HEK293 (cell line): ENCODE results near the gene FIGN.

Source experiments
- CTCF ChIA-PET: fragments of 350-600 bp; formaldehyde crosslinking; extraction: SDS; loops from one replicate; lab custom pipeline; 2021; ENCODE audit warnings: antibody characterized with exemption; lab: Yijun Ruan, JAX
- POLR2A ChIA-PET: fragments of 300-600 bp; formaldehyde crosslinking; extraction: SDS; loops from one replicate; lab custom pipeline; 2020; ENCODE audit warnings: antibody characterized with exemption, inconsistent platforms; lab: Yijun Ruan, JAX
- H3K27ac ChIP-seq: fragments of 200-500 bp; sonication (Bioruptor generic); 2 replicates; pipeline ENCODE4 v1.5.1; 2014; ENCODE audit warnings: low read depth, low read length, control low read depth, inconsistent platforms; ENCODE audit errors: extremely low read depth
- H3K36me3 ChIP-seq, 2 experiments: fragments of 200-500 bp in 1 of 2; sonication (Bioruptor generic) in 1 of 2; 1 replicate in 1 of 2; 2 replicates in 1 of 2; pipeline ENCODE4 v1.5.1; 2014 to 2017; ENCODE audit warnings: inconsistent platforms in 2 of 2, low read length in 2 of 2; ENCODE audit not compliant: control insufficient read depth in 2 of 2, insufficient read depth in 1 of 2
- H3K4me1 ChIP-seq: fragments of 200-500 bp; sonication (Bioruptor generic); 2 replicates; pipeline ENCODE4 v1.5.1; 2014; ENCODE audit warnings: mild to moderate bottlenecking, low read length, inconsistent platforms; ENCODE audit not compliant: control insufficient read depth, insufficient read depth
- H3K4me3 ChIP-seq: 2 replicates; pipeline ENCODE4 v1.5.1; 2011; ENCODE audit warnings: low read depth, mild to moderate bottlenecking, control low read depth, low read length, moderate library complexity
- H3K9me3 ChIP-seq: fragments of 200-500 bp; sonication (Bioruptor generic); 2 replicates; pipeline ENCODE4 v1.5.1; 2014; ENCODE audit warnings: low read depth, low read length, inconsistent platforms; ENCODE audit not compliant: control insufficient read depth, insufficient read depth
- CTCF ChIP-seq: fragments of 450-650 bp; formaldehyde crosslinking; IDR thresholded peaks from 2 replicates; pipeline ENCODE4 v1.5.1; 2016; ENCODE audit warnings: missing biosample characterization, missing genetic modification characterization
- FEZF1 ChIP-seq: fragments of 450-650 bp; formaldehyde crosslinking; IDR thresholded peaks from 2 replicates; pipeline ENCODE4 v1.5.1; 2016; ENCODE audit warnings: missing biosample characterization, missing genetic modification characterization
- GLIS1 ChIP-seq: fragments of 450-650 bp; formaldehyde crosslinking; IDR thresholded peaks from 2 replicates; pipeline ENCODE4 v1.5.1; 2016; ENCODE audit warnings: missing biosample characterization, missing genetic modification characterization
- GLIS2 ChIP-seq: fragments of 450-650 bp; formaldehyde crosslinking; IDR thresholded peaks from 2 replicates; pipeline ENCODE4 v1.5.1; 2016; ENCODE audit warnings: missing biosample characterization, missing genetic modification characterization
- KLF16 ChIP-seq: fragments of 450-650 bp; formaldehyde crosslinking; IDR thresholded peaks from 2 replicates; pipeline ENCODE4 v1.5.1; 2017; ENCODE audit warnings: missing biosample characterization, missing genetic modification characterization
- KLF9 ChIP-seq: fragments of 450-650 bp; formaldehyde crosslinking; IDR thresholded peaks from 2 replicates; pipeline ENCODE4 v1.5.1; 2016; ENCODE audit warnings: missing biosample characterization, missing genetic modification characterization, low read depth
- YY1 ChIP-seq: fragments of 450-650 bp; formaldehyde crosslinking; IDR thresholded peaks from 2 replicates; pipeline ENCODE4 v1.5.1; 2018; ENCODE audit warnings: missing biosample characterization, missing genetic modification characterization
- ZBTB20 ChIP-seq: fragments of 450-650 bp; formaldehyde crosslinking; IDR thresholded peaks from 2 replicates; pipeline ENCODE4 v1.5.1; 2016; ENCODE audit warnings: missing biosample characterization, missing genetic modification characterization
- ZBTB26 ChIP-seq: fragments of 450-650 bp; formaldehyde crosslinking; optimal IDR thresholded peaks from 2 replicates; pipeline ENCODE3; 2016; ENCODE audit warnings: missing biosample characterization, mild to moderate bottlenecking, missing genetic modification characterization
- ZBTB48 ChIP-seq: fragments of 450-650 bp; formaldehyde crosslinking; IDR thresholded peaks from 2 replicates; pipeline ENCODE4 v1.5.1; 2016; ENCODE audit warnings: missing biosample characterization, missing genetic modification characterization
- ZIC2 ChIP-seq: fragments of 450-650 bp; formaldehyde crosslinking; IDR thresholded peaks from 2 replicates; pipeline ENCODE4 v1.5.1; 2016; ENCODE audit warnings: missing biosample characterization, missing genetic modification characterization
- ZNF2 ChIP-seq: fragments of 450-650 bp; formaldehyde crosslinking; IDR thresholded peaks from 2 replicates; pipeline ENCODE4 v1.5.1; 2016; ENCODE audit warnings: missing biosample characterization, missing genetic modification characterization
- ZNF202 ChIP-seq: fragments of 450-650 bp; formaldehyde crosslinking; IDR thresholded peaks from 2 replicates; pipeline ENCODE4 v1.5.1; 2016; ENCODE audit warnings: missing biosample characterization, missing genetic modification characterization, borderline replicate concordance
- ZNF211 ChIP-seq: fragments of 450-650 bp; formaldehyde crosslinking; IDR thresholded peaks from 2 replicates; pipeline ENCODE4 v1.5.1; 2016; ENCODE audit warnings: low read depth, missing biosample characterization, missing genetic modification characterization
- ZNF223 ChIP-seq: fragments of 450-650 bp; formaldehyde crosslinking; IDR thresholded peaks from 2 replicates; pipeline ENCODE4 v1.5.1; 2016; ENCODE audit warnings: missing biosample characterization, missing genetic modification characterization
- ZNF335 ChIP-seq: fragments of 450-650 bp; formaldehyde crosslinking; conservative IDR thresholded peaks from 2 replicates; pipeline ENCODE4 v1.5.1; 2016; ENCODE audit warnings: missing biosample characterization, missing genetic modification characterization
- ZNF341 ChIP-seq: fragments of 450-650 bp; formaldehyde crosslinking; IDR thresholded peaks from 2 replicates; pipeline ENCODE4; 2016; ENCODE audit warnings: low read depth, missing biosample characterization, missing genetic modification characterization
- ZNF501 ChIP-seq: fragments of 450-650 bp; formaldehyde crosslinking; IDR thresholded peaks from 2 replicates; pipeline ENCODE4 v1.5.1; 2016; ENCODE audit warnings: missing biosample characterization, missing genetic modification characterization
- ZNF555 ChIP-seq: fragments of 450-650 bp; formaldehyde crosslinking; conservative IDR thresholded peaks from 2 replicates; pipeline ENCODE4 v1.5.1; 2017; ENCODE audit warnings: missing biosample characterization, mild to moderate bottlenecking, missing genetic modification characterization, inconsistent platforms
- ZNF623 ChIP-seq: fragments of 450-650 bp; formaldehyde crosslinking; IDR thresholded peaks from 2 replicates; pipeline ENCODE4 v1.5.1; 2016; ENCODE audit warnings: missing biosample characterization, missing genetic modification characterization
- ZNF670 ChIP-seq: fragments of 450-650 bp; formaldehyde crosslinking; IDR thresholded peaks from 2 replicates; pipeline ENCODE4 v1.5.1; 2016; ENCODE audit warnings: missing biosample characterization, missing genetic modification characterization, low read depth
- ZNF701 ChIP-seq: fragments of 450-650 bp; formaldehyde crosslinking; IDR thresholded peaks from 2 replicates; pipeline ENCODE4 v1.5.1; 2016; ENCODE audit warnings: missing biosample characterization, missing genetic modification characterization
- ZNF76 ChIP-seq: fragments of 450-650 bp; formaldehyde crosslinking; IDR thresholded peaks from 2 replicates; pipeline ENCODE4; 2016; ENCODE audit warnings: low read depth, missing biosample characterization, missing genetic modification characterization, borderline replicate concordance
- ZNF777 ChIP-seq: fragments of 450-650 bp; formaldehyde crosslinking; IDR thresholded peaks from 2 replicates; pipeline ENCODE4 v1.5.1; 2017; ENCODE audit warnings: missing biosample characterization, missing genetic modification characterization, borderline replicate concordance
- TF ChIP-seq, protein P1 (sequence below): fragments of 450-650 bp; formaldehyde crosslinking; IDR thresholded peaks from 2 replicates; pipeline ENCODE4 v1.5.1; 2016; ENCODE audit warnings: missing biosample characterization, missing genetic modification characterization
- TF ChIP-seq, protein P2 (sequence below): fragments of 450-650 bp; formaldehyde crosslinking; IDR thresholded peaks from 2 replicates; pipeline ENCODE4 v1.5.1; 2017; ENCODE audit warnings: missing biosample characterization, missing genetic modification characterization
- TF ChIP-seq, protein P3 (sequence below): fragments of 450-650 bp; formaldehyde crosslinking; IDR thresholded peaks from 2 replicates; pipeline ENCODE4 v1.5.1; 2016; ENCODE audit warnings: missing biosample characterization, missing genetic modification characterization

FIGN gene

GRCh38 chr2:163736433-163737189 is 803 bp upstream of the FIGN start:
- ChIA-PET POLR2A (interaction anchor here (1.1 to 1.6 kb wide), 3 partner anchors 9 to 37 kb away, joined by 3 to 5 read pairs (median 4); no protein-coding TSS in a partner anchor), CTCF (interaction anchor here (0.6 to 1.1 kb wide), 3 partner anchors 39 to 581 kb away, joined by 3 read pairs; no protein-coding TSS in a partner anchor)
- peak overlapping the region; percentile 86 for H3K4me3 ChIP-seq
- TF ChIP-seq, protein P1, sequence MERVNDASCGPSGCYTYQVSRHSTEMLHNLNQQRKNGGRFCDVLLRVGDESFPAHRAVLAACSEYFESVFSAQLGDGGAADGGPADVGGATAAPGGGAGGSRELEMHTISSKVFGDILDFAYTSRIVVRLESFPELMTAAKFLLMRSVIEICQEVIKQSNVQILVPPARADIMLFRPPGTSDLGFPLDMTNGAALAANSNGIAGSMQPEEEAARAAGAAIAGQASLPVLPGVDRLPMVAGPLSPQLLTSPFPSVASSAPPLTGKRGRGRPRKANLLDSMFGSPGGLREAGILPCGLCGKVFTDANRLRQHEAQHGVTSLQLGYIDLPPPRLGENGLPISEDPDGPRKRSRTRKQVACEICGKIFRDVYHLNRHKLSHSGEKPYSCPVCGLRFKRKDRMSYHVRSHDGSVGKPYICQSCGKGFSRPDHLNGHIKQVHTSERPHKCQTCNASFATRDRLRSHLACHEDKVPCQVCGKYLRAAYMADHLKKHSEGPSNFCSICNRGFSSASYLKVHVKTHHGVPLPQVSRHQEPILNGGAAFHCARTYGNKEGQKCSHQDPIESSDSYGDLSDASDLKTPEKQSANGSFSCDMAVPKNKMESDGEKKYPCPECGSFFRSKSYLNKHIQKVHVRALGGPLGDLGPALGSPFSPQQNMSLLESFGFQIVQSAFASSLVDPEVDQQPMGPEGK (tag by site-specific recombination) = peak; percentile 56; the same call in 1 of the 2 replicates
- 0 out of 2 replicates have a peak, but pooled peaks have one; percentile 60 for TF ChIP-seq ZNF223 (tag by site-specific recombination)
- no peak for TF ChIP-seq ZNF555
- TF ChIP-seq KLF16 (tag by site-specific recombination) = 0 out of 2 replicates have a peak, but pooled peaks have one; percentile 41
- TF ChIP-seq, protein P2, sequence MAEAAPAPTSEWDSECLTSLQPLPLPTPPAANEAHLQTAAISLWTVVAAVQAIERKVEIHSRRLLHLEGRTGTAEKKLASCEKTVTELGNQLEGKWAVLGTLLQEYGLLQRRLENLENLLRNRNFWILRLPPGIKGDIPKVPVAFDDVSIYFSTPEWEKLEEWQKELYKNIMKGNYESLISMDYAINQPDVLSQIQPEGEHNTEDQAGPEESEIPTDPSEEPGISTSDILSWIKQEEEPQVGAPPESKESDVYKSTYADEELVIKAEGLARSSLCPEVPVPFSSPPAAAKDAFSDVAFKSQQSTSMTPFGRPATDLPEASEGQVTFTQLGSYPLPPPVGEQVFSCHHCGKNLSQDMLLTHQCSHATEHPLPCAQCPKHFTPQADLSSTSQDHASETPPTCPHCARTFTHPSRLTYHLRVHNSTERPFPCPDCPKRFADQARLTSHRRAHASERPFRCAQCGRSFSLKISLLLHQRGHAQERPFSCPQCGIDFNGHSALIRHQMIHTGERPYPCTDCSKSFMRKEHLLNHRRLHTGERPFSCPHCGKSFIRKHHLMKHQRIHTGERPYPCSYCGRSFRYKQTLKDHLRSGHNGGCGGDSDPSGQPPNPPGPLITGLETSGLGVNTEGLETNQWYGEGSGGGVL = peak; percentile 83
- no peak for TF ChIP-seq ZNF211 (tag by site-specific recombination)
- TF ChIP-seq ZNF623 = 0 out of 2 replicates have a peak, but pooled peaks have one; percentile 9
- peak; percentile 68 for TF ChIP-seq ZNF335 (tag by site-specific recombination)
- TF ChIP-seq ZNF670 (tag by site-specific recombination) = no peak
- no peak for TF ChIP-seq ZNF2
- peak; percentile 86 for TF ChIP-seq ZBTB26 (tag by site-specific recombination)
- TF ChIP-seq YY1 = no peak
- TF ChIP-seq ZNF501 (tag by site-specific recombination) = peak; percentile 27; the same call in 1 of the 2 replicates
- TF ChIP-seq ZNF777 (tag by site-specific recombination) = no peak
- peak; percentile 94 for TF ChIP-seq GLIS1 (tag by site-specific recombination)
- 0 out of 2 replicates have a peak, but pooled peaks have one; percentile 7 for TF ChIP-seq ZBTB48 (tag by site-specific recombination)
- TF ChIP-seq KLF9 (tag by site-specific recombination) = peak; percentile 35; the same call in 1 of the 2 replicates
- TF ChIP-seq ZIC2 (tag by site-specific recombination) = peak; percentile 31; the same call in 1 of the 2 replicates
- no peak for TF ChIP-seq ZNF701 (tag by site-specific recombination)
- peak; percentile 49 for TF ChIP-seq CTCF (tag by site-specific recombination)
- TF ChIP-seq ZNF341 (tag by site-specific recombination) = peak; percentile 76
- TF ChIP-seq GLIS2 (tag by site-specific recombination) = peak; percentile 89
- no peak for TF ChIP-seq ZNF76 (tag by site-specific recombination)
- peak; percentile 94 for TF ChIP-seq ZBTB20 (tag by site-specific recombination)
- no peak for TF ChIP-seq ZNF202 (tag by site-specific recombination)
- TF ChIP-seq, protein P3, sequence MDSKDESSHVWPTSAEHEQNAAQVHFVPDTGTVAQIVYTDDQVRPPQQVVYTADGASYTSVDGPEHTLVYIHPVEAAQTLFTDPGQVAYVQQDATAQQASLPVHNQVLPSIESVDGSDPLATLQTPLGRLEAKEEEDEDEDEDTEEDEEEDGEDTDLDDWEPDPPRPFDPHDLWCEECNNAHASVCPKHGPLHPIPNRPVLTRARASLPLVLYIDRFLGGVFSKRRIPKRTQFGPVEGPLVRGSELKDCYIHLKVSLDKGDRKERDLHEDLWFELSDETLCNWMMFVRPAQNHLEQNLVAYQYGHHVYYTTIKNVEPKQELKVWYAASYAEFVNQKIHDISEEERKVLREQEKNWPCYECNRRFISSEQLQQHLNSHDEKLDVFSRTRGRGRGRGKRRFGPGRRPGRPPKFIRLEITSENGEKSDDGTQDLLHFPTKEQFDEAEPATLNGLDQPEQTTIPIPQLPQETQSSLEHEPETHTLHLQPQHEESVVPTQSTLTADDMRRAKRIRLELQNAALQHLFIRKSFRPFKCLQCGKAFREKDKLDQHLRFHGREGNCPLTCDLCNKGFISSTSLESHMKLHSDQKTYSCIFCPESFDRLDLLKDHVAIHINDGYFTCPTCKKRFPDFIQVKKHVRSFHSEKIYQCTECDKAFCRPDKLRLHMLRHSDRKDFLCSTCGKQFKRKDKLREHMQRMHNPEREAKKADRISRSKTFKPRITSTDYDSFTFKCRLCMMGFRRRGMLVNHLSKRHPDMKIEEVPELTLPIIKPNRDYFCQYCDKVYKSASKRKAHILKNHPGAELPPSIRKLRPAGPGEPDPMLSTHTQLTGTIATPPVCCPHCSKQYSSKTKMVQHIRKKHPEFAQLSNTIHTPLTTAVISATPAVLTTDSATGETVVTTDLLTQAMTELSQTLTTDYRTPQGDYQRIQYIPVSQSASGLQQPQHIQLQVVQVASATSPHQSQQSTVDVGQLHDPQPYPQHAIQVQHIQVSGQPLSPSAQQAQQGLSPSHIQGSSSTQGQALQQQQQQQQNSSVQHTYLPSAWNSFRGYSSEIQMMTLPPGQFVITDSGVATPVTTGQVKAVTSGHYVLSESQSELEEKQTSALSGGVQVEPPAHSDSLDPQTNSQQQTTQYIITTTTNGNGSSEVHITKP (tag by site-specific recombination) = peak; percentile 79
- no peak for TF ChIP-seq FEZF1 (tag by site-specific recombination)

More at GRCh38 chr2:163736433-163737189, 803 bp upstream of the FIGN start:
- Histone ChIP-seq H3K9me3 (no peaks in the 10 kb centered on the region), H3K36me3 (no peaks in the 10 kb centered on the region), H3K4me1 (peaks cover 9% of the 10 kb centered on the region), H3K27ac (peak overlapping the region; percentile 87)
